Natural killer cell (primary cell): ENCODE data around the gene RGS1. TPM values are rescaled to one million over a fixed set of nuclear protein-coding genes. Genes with fewer than 3 reads are reported as not detected.

ENCODE experiments used
- ATAC-seq, 3 donors: fragments of 150-1000 bp in 2 of 3; fragments of 200-7000 bp in 1 of 3; cut with Tn5 transposase; 1 replicate in 1 of 3; 2 replicates in 2 of 3; pipeline ENCODE4 v1.10.0; 2021; ENCODE audit warnings: mild to moderate bottlenecking in 2 of 3, moderate library complexity in 2 of 3
- DNase-seq, 2 donors: peaks; one replicate each; pipeline versions ENCODE4 v3.0.0 to v3.0.0-alpha.2; 2013 to 2021; ENCODE audit warnings: mixed read lengths in 1 of 2
- H3K27ac ChIP-seq: one replicate; pipeline ENCODE4 v1.5.1; 2013; ENCODE audit warnings: mild to moderate bottlenecking, low read length
- H3K27me3 ChIP-seq: one replicate; pipeline ENCODE4 v1.6.1; 2013; ENCODE audit warnings: low read length; ENCODE audit not compliant: control insufficient read depth, insufficient read depth
- H3K36me3 ChIP-seq: one replicate; pipeline ENCODE4 v1.6.1; 2013; ENCODE audit warnings: low read length; ENCODE audit not compliant: control insufficient read depth, insufficient read depth
- H3K4me1 ChIP-seq: one replicate; pipeline ENCODE4 v1.6.1; 2013; ENCODE audit warnings: low read length; ENCODE audit not compliant: control insufficient read depth, insufficient read depth
- H3K4me3 ChIP-seq: one replicate; pipeline ENCODE4 v1.5.1; 2013; ENCODE audit warnings: low read length
- H3K9me3 ChIP-seq: one replicate; pipeline ENCODE4 v1.6.1; 2013; ENCODE audit warnings: low read length; ENCODE audit not compliant: control insufficient read depth, insufficient read depth
- H3K27ac Mint-ChIP-seq, 2 donors: one replicate each; pipeline ENCODE4 v1.8.0; 2022; ENCODE audit warnings: mild to moderate bottlenecking in 2 of 2, mixed read lengths in 2 of 2, moderate library complexity in 1 of 2
- H3K27me3 Mint-ChIP-seq, 2 donors: one replicate each; pipeline ENCODE4 v1.8.0; 2022; ENCODE audit warnings: low read depth in 2 of 2, mixed read lengths in 2 of 2
- H3K36me3 Mint-ChIP-seq: one replicate; pipeline ENCODE4 v1.8.0; 2022; ENCODE audit warnings: mixed read lengths
- H3K4me1 Mint-ChIP-seq, 2 donors: one replicate each; pipeline ENCODE4 v1.8.0; 2022; ENCODE audit warnings: mixed read lengths in 2 of 2
- H3K4me3 Mint-ChIP-seq: one replicate; pipeline ENCODE4 v1.8.0; 2022; ENCODE audit warnings: mild to moderate bottlenecking, moderate library complexity, mixed read lengths
- H3K9me3 Mint-ChIP-seq, 2 donors: one replicate each; pipeline ENCODE4 v1.8.0; 2022; ENCODE audit warnings: mixed read lengths in 2 of 2
- CTCF ChIP-seq: fragments of 200-600 bp; IDR thresholded peaks from one replicate; pipeline ENCODE4 v1.8.0; 2022; ENCODE audit warnings: antibody characterized with exemption
- WGBS: methylation state at CpG from one replicate; pipeline ENCODE4 v1.1.7; 2013; ENCODE audit warnings: missing lambda C conversion rate; ENCODE audit not compliant: insufficient coverage; 5-methylcytosine and 5-hydroxymethylcytosine counted together
- intact Hi-C: fragments of 100-400 bp; cut with micrococcal nuclease; formaldehyde crosslinking; loops from one replicate; pipeline ENCODE4 v1.14.2; 2022
- total RNA-seq, 4 donors: library from RNA; stranded (reverse); fragments of 120-200 nt in 1 of 4; gene quantifications; one replicate each; pipeline versions ENCODE4 v1.2.3 to v1.2.4, GENCODE V29; 2013 to 2022

RGS1 gene
- total RNA-seq, 3 donors from 2014 or later (not counting 1 experiment from before 2014, with no cell fraction given): 306 to 365 (median 343) TPM

DNA sequence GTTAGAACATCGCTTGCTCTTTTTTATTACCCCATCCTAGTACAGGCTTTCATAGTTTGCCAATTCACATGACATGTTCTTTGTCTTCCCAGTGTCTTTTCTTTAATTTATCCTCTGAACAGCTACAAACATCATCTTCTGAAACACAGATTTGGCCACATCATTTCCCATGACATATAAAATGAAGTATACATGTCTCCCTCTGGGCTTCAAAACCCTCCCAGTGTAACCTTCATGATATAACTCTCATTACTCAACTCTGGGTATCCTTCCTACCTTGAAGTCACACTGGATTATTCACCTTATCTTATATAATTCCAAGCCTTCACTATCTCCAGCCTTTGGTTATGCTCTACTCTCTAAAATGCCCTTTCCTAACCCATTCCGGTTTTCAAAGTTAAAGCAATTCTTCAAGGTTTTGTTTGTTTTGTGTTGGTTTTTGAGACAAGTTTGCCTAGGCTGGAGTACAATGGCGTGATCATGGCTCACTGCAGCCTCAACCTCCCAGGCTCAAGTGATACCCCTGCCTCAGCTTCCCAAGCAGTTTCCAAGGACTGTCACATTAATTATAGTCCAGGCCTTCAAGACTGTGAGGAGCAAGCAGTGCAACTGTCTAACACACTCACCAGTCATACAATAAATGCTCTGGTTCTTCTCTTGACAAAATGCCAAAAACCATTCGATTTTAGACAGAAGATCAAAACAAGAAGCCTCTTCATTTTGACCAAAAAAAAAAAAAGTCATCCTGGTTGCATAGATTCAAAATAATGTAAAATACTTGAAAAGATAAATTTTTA, 5.8 kb downstream of the RGS1 start:
- no peaks in the 10 kb centered on the region for H3K4me1 ChIP-seq
- no peaks in the 10 kb centered on the region for H3K9me3 ChIP-seq
- H3K4me3 ChIP-seq: no peak overlapping the region
- intact Hi-C loops: no loop called here
- H3K27ac ChIP-seq: no peak overlapping the region
- no peaks in the 10 kb centered on the region for H3K27me3 ChIP-seq
- Mint-ChIP-seq H3K27ac (peak overlapping the region; percentile 9 to 37), H3K27me3 (peaks cover 0 to 9% of the 10 kb centered on the region in 2 donors), H3K4me3 (no peak overlapping the region), H3K36me3 (no peaks in the 10 kb centered on the region), H3K9me3 (no peaks in the 10 kb centered on the region), H3K4me1 (peaks cover 0 to 15% of the 10 kb centered on the region in 2 donors)
- 96% methylated on average over 2 of the region's 4 CpGs for WGBS
- DNase-seq (no peak), ATAC-seq (peak in 2 of 3 donors; percentile 19 to 20)
- no peak for TF ChIP-seq CTCF
- no peaks in the 10 kb centered on the region for H3K36me3 ChIP-seq

DNA sequence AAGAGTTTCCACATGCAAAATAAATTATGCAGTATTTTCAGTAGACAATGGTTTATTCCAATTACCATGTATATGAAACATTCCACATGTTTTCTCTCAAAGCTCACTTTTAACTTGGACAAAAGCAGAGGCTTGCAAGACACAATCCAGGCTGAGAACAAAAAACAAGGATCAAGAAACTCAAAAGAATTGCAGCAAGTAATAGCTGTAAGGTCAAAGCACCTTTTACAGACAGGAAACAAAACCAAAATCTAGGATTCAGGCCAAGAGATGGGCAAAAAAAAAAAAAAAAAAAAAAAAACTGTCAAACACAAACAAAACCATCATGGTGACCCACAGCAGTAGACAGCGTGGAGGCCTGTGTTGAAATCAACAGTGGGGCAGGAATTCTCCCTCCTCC, 9.3 kb downstream of the RGS1 start:
- Mint-ChIP-seq H3K9me3 (no peaks in the 10 kb centered on the region), H3K27ac (no peak overlapping the region), H3K4me1 (peaks cover 0 to 5% of the 10 kb centered on the region in 2 donors), H3K4me3 (no peak overlapping the region), H3K27me3 (peaks cover 0 to 12% of the 10 kb centered on the region in 2 donors), H3K36me3 (no peaks in the 10 kb centered on the region)
- no peaks in the 10 kb centered on the region for H3K27me3 ChIP-seq
- no peak overlapping the region for H3K4me3 ChIP-seq
- DNase-seq: no peak
- no peaks in the 10 kb centered on the region for H3K36me3 ChIP-seq
- no peak for ATAC-seq
- WGBS: 45% methylated on average over 1 of the region's 1 CpG
- no peak overlapping the region for H3K27ac ChIP-seq
- intact Hi-C loops: no loop called here
- TF ChIP-seq CTCF: no peak
- H3K9me3 ChIP-seq: no peaks in the 10 kb centered on the region
- H3K4me1 ChIP-seq: no peaks in the 10 kb centered on the region

GRCh38 chr1:192587386-192588266, 12.1 kb downstream of the RGS1 start:
- H3K4me1 Mint-ChIP-seq: no peaks in the 10 kb centered on the region
- Histone ChIP-seq H3K27me3 (no peaks in the 10 kb centered on the region), H3K27ac (no peak overlapping the region), H3K36me3 (no peaks in the 10 kb centered on the region), H3K9me3 (no peaks in the 10 kb centered on the region), H3K4me3 (no peak overlapping the region), H3K4me1 (no peaks in the 10 kb centered on the region)
- H3K36me3 Mint-ChIP-seq: no peaks in the 10 kb centered on the region
- H3K4me3 Mint-ChIP-seq: no peak overlapping the region
- intact Hi-C loops: no loop called here
- TF ChIP-seq CTCF: no peak
- peaks cover 2 to 15% of the 10 kb centered on the region in 2 donors for H3K27me3 Mint-ChIP-seq
- ATAC-seq (no peak), DNase-seq (no peak)
- WGBS: 94% methylated on average over 3 of the region's 5 CpGs
- H3K9me3 Mint-ChIP-seq: no peaks in the 10 kb centered on the region
- H3K27ac Mint-ChIP-seq: no peak overlapping the region
